KOPT-K1 (cell line): Measurements from ENCODE around the gene ALG12.

Experiments used
- H3K27ac ChIP-seq: fragments of 200-600 bp; sonication (generic); 2 replicates; pipeline ENCODE4 v1.5.1; 2016; ENCODE audit warnings: antibody characterized with exemption, mild to moderate bottlenecking, low read depth, low read length; ENCODE audit not compliant: poor library complexity, severe bottlenecking
- H3K36me3 ChIP-seq: fragments of 200-600 bp; sonication (generic); 2 replicates; pipeline ENCODE4 v1.5.1; 2017; ENCODE audit warnings: antibody characterized with exemption, mild to moderate bottlenecking, low read length, moderate library complexity; ENCODE audit not compliant: insufficient read depth
- H3K9me3 ChIP-seq: fragments of 200-600 bp; sonication (generic); 2 replicates; pipeline ENCODE4 v1.5.1; 2017; ENCODE audit warnings: antibody characterized with exemption, low read length, mild to moderate bottlenecking; ENCODE audit not compliant: insufficient read depth, poor library complexity, severe bottlenecking

The ALG12 gene

DNA sequence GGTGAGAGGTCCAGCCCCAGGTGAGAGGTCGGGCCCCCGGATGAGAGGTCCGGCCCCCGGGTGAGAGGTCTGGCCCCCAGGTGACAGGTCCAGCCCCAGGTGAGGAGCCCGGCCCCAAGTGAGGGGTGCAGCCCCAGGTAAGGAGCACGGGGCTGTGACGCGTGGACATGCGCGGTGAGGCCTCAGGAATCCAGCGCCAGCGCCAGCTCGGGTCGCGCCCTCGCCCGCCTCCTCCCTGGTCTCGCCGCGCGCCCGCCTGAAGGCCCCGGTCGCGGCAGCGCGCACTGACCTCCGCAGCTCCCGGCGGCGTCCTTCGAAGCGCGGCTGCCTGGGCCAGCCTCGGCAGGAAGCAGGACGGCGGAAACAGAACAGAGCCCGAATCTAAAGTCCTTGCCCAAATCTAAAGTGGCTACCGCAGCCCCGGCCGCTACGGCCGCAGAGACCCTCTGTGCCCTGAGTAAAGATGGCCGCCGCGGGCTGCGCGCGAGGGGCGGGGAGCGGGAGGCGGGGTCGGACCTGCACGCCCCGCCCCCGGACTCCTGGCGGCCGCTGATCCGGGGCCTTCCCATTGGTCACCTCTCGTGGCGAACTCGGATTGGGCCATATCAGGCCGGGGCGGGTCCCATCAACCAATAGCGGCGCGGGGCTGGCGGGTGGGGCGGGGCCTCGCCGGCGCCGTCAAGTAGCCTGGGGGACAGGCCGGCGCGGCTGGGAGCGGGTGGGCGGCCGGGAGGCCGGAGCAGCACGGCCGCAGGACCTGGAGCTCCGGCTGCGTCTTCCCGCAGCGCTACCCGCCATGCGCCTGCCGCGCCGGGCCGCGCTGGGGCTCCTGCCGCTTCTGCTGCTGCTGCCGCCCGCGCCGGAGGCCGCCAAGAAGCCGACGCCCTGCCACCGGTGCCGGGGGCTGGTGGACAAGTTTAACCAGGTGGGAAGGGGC, at the start of gene ALG12, which contains the start of gene CRELD2:
TSS of gene ALG12 (minus strand) at position 465 of the 937 bp plus-strand sequence. CDS start 4,673 bp downstream, outside the sequence.
TSS of gene CRELD2 (plus strand) at position 661 of the 937 bp plus-strand sequence. CDS start at position 797, 136 bp downstream.
- Histone ChIP-seq H3K9me3 (no peaks in the 10 kb centered on the region), H3K27ac (peak within 1 kb of the TSS; percentile 88)

DNA sequence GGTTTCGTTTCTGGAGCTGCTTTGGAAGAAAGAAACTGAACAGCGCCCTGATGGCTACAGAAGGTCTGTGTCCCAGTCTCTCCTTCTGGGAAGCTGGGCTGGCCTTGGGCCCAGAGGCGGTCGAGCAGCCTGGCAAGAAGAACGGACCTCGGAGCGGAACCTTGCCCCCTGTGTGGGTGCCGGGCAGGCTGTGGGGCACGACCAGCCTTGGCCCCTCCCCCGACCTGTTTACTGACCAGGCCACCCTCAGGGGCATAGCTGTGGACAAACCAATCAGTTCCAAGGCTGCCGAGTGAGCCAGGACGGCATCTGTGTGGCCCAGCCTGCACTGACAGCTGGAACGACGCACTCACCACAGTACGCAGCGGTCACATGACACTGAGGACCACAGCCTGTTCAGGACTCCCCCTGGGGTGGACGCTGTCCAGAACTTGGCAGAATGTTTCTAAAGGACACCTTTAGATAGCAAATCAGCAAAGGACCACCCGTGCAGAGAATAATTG, 49.5 kb upstream of the ALG12 start:
- Histone ChIP-seq H3K9me3 (no peaks in the 10 kb centered on the region), H3K27ac (no peak overlapping the region), H3K36me3 (peaks cover 30% of the 10 kb centered on the region)

More for the DNA sequence above, at the start of gene ALG12, which contains the start of gene CRELD2:
- peaks cover 25% of the 10 kb centered on the region; the same call in 1 of the 2 replicates for H3K36me3 ChIP-seq

DNA sequence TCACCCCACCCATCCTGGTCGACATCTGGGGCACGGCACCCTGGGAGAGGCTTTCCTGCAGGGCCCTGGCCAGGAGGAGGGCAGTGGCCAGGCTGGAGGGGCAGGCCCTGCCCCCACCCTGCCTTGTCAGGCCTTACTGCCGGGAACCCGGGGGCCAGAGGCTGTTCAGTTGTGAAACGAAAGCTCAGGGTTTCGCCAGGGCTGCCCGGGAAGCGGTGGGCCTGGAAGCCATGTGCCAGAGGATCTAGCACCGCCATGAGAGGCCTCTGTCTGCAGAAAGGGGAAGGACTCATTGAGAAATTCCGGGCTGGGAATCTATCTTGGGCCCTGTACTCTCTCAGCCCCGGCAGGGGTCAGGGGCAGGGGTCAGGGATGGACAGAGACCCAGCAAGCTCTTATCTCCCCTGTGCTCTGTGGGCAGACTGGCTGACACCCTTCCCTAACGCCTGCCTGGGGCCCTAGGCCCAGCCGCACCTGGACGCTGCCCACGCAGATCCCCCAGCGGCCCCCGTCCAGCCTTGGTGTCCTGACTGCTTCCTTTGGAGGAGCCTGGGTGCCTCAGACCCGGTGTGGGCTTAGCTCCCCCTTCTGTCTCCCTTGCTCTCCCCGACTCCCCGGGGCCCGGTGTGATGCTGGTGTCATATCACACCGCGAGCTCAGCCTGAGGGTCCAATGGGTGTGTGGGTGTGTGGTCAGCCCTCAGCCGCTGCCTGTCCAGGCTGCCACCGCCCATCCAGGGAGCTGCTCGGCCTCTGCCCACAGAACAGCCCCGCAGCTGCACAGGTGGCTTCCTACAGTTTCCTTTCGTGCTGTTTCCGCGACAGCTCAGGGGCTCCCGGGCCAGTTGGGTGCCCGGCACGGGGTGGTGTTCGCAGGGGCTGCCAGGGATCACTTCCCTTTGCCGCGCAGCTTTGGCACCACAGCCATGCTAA, 48.8 kb upstream of the ALG12 start:
- no peak overlapping the region for H3K27ac ChIP-seq
- H3K9me3 ChIP-seq: no peaks in the 10 kb centered on the region
- H3K36me3 ChIP-seq: peaks cover 35% of the 10 kb centered on the region

DNA sequence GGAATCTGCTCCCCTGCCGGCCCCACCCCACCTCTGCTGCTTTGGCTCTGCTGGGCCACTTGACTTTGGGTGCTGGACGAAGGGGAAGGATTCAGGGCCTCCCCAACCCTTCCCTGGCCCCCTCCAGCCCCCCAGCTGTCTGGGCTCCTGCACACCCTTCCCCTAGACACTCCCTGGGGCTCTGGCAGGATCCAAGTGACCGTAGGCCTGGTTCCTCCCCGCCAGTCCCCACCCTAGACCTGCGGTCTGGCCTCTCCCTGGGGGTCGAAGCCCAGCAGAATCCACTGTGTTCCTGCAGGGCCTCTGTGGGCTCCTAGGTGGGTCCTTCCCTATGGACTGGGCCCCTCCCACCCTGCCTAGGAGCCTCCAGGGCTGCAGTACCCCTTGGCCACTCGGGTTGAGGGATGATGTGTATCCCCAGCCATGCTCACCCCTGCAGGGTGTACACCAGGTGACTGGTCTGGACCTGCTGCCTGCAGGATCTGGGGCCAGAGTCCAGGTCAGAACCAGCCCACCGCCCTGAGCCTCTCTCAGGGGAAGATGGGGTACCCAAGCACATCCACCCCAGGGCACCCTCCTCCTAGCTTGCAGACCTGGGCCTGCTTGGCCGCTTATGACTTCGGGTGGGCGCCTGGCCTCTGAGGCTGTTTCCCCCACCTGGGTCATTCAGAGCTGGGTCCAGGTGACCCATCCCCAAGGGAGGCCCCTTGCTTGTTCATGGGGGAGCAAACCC, 48.0 kb upstream of the ALG12 start:
- H3K9me3 ChIP-seq: no peaks in the 10 kb centered on the region
- H3K27ac ChIP-seq: no peak overlapping the region
- peaks cover 41% of the 10 kb centered on the region for H3K36me3 ChIP-seq

DNA sequence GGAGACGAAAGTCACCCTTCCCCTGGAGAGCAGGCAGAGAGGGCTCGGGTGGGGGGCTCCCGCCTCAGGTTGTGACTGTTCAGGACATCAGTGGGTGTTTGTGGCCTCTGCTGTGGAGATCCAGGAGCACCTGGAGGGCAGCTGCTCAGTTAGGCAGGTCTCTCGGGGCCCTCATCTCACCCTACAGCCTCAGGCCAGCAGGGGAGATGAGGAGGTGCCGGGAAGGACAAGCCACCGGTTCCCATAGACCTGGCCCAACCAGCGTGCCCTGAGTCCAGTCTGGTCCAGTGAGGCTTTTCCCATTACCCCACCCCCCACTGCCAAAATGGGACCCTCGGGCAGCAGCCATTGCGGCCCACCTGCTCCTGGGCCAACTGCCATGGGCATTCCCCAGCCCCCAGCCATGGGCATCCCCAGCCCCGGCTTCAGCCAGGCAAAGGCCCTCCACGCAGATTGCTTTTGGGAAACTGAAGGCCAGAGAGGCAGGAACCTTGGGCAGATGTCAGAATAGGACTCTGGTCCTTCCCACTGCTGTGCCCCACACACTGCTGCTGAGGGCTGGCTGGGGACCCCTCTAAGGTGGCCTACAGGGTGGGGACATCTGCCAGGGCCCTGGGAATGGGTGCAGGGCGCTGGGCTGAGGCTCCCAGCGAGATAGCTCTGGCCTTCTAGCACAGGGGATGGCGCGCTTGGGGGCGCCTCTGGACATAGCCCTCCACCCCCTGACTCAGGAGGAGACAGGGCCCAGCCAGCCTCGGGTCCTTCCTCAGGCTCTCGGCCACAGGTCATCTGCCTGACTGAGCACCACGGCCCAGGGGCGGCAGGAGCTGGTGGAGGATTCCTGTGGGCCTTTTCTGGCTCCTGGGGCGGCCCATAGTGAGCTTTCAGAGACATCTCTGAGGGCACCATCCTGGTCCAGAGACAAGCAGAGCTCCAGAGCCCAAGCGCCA, 47.1 kb upstream of the ALG12 start:
- no peak overlapping the region for H3K27ac ChIP-seq
- H3K9me3 ChIP-seq: no peaks in the 10 kb centered on the region
- H3K36me3 ChIP-seq: peaks cover 41% of the 10 kb centered on the region

DNA sequence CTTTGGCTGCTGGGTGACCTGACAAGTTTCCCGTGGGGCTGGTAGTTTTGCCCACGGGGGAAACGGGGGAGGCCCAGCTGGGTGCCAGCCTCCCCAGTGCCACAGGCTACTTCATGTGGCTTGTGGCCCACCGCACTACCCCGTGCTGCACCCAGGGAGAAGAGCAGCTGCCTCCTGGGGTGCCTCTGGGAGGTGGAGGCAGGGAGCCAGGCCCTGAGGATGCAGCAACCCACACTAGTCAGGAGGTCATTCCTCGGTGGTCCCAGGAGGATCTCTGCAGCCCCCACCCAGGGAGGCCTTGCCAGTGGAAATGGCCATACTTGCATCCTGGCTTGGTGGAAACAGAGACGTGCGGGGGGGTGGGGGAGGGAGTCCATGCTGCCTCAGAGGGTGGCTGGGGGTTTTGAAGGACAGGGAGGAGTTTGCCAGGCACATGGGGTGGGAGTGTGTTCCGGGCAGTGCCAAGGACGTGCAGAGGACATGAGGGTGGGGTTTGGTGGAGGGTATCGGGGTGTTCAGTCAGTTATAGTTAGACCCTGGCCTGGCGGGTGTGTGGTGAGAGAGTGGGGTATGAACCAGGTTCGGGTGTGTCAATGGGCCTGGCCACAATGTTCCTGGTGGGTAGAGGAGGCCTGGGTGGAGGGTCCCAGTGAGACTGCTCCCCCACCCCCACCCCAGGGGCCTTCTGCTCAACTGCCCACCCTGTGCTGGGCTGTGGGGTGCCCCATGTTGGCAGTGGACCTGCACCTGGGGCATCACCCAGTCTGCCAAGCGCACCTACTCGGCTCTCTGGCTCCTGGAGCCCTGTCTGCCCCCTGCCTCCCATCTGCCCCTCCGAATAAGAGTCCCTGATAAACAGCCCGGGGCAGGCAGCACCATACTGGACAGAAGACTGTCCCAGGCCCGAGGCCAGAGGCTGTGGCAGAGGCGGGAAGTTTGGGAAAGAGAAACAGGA, 46.2 kb upstream of the ALG12 start:
- Histone ChIP-seq H3K27ac (no peak overlapping the region), H3K9me3 (no peaks in the 10 kb centered on the region), H3K36me3 (peaks cover 41% of the 10 kb centered on the region)

DNA sequence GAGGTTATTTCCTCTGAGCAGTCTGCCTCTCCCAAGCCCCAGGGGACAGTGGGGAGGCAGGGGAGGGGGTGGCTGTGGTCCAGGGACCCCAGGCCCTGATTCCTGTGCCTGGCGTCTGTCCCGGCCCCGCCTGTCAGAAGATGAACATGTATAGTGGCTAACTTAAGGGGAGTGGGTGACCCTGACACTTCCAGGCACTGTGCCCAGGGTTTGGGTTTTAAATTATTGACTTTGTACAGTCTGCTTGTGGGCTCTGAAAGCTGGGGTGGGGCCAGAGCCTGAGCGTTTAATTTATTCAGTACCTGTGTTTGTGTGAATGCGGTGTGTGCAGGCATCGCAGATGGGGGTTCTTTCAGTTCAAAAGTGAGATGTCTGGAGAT, 45.4 kb upstream of the ALG12 start:
- H3K27ac ChIP-seq: no peak overlapping the region
- H3K9me3 ChIP-seq: no peaks in the 10 kb centered on the region
- H3K36me3 ChIP-seq: peaks cover 41% of the 10 kb centered on the region

DNA sequence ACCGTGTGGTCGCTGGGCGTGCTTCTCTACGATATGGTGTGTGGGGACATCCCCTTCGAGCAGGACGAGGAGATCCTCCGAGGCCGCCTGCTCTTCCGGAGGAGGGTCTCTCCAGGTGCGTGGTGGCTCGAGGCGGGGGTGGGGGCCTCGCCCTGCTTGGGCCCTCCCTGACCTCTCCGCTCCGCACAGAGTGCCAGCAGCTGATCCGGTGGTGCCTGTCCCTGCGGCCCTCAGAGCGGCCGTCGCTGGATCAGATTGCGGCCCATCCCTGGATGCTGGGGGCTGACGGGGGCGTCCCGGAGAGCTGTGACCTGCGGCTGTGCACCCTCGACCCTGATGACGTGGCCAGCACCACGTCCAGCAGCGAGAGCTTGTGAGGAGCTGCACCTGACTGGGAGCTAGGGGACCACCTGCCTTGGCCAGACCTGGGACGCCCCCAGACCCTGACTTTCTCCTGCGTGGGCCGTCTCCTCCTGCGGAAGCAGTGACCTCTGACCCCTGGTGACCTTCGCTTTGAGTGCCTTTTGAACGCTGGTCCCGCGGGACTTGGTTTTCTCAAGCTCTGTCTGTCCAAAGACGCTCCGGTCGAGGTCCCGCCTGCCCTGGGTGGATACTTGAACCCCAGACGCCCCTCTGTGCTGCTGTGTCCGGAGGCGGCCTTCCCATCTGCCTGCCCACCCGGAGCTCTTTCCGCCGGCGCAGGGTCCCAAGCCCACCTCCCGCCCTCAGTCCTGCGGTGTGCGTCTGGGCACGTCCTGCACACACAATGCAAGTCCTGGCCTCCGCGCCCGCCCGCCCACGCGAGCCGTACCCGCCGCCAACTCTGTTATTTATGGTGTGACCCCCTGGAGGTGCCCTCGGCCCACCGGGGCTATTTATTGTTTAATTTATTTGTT, 44.8 kb upstream of the ALG12 start:
- peaks cover 41% of the 10 kb centered on the region for H3K36me3 ChIP-seq
- H3K9me3 ChIP-seq: no peaks in the 10 kb centered on the region
- H3K27ac ChIP-seq: no peak overlapping the region

DNA sequence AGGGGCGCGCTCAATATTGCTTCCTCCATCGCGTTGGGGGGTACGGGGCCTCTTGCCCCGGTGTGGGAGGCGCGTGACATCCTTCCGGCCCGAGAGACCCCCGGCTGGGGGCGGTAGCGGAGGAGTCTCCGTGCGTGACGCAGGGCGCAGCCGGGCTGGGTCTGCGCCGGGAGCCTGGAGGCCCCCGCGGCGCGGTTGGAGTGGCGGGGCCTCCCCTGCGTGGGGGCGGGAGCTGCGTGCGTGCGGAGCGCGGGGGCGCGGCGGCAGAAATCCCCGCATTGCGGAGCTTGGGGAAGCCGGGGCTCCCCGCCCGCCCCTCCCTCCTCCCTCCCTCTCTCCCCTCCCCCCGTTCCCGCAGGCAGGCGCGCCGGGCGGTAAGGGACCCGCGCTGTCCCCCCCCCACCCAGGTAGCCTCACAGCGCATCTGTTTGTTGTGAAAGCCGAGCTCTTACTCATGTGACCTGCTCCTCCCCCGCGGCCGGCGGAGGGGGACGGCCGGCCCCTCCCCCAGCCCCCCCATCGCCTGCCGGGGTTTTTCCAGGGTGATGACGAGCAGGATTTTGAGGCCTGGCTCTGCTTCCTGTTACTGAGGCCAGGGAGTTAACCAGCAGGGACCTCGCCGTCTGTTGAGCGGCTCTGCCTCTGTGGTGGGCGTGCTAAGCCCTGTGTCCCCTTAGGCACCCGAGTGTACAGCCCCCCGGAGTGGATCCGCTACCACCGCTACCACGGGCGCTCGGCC, 43.9 kb upstream of the ALG12 start:
- Histone ChIP-seq H3K27ac (peak overlapping the region; percentile 92), H3K36me3 (peaks cover 41% of the 10 kb centered on the region), H3K9me3 (no peaks in the 10 kb centered on the region)

DNA sequence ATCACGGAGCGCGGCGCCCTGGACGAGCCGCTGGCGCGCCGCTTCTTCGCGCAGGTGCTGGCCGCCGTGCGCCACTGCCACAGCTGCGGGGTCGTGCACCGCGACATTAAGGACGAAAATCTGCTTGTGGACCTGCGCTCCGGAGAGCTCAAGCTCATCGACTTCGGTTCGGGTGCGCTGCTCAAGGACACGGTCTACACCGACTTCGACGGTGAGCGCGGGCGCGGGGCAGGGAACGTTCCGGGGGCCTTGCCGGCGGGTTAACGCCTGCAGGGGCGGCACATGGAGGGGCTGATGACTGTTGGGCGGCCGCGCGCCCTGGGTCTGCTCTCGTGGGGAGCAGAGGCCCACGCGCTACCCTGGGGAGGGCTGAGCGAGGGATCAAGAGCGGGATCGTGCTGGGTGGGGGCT, 43.4 kb upstream of the ALG12 start:
- Histone ChIP-seq H3K27ac (peak overlapping the region; percentile 92), H3K36me3 (peaks cover 41% of the 10 kb centered on the region), H3K9me3 (no peaks in the 10 kb centered on the region)

DNA sequence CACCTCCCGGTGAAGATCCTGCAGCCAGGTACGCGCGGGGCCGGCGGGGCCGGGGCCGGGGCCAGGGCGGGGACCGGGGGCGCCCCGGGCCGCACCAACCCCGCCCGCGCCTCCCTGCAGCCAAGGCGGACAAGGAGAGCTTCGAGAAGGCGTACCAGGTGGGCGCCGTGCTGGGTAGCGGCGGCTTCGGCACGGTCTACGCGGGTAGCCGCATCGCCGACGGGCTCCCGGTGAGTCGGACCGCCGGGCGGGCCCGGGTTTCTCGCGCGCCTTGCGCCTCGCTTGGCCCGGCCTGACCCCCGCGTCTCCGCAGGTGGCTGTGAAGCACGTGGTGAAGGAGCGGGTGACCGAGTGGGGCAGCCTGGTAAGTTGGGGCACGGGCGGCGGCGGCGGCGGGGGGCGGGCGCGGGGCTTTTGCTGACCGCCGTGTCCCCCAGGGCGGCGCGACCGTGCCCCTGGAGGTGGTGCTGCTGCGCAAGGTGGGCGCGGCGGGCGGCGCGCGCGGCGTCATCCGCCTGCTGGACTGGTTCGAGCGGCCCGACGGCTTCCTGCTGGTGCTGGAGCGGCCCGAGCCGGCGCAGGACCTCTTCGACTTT, 42.9 kb upstream of the ALG12 start:
- peak overlapping the region; percentile 92 for H3K27ac ChIP-seq
- H3K9me3 ChIP-seq: no peaks in the 10 kb centered on the region
- peaks cover 41% of the 10 kb centered on the region for H3K36me3 ChIP-seq
